ENCODE measurements around the gene SUSD6. TPM values are rescaled to one million over a fixed set of nuclear protein-coding genes. Genes with fewer than 3 reads are reported as not detected.

SUSD6 gene
- total RNA-seq, 4 donors from 2014 or later, result 11.9 to 26.3 (median 16.2) TPM

DNA sequence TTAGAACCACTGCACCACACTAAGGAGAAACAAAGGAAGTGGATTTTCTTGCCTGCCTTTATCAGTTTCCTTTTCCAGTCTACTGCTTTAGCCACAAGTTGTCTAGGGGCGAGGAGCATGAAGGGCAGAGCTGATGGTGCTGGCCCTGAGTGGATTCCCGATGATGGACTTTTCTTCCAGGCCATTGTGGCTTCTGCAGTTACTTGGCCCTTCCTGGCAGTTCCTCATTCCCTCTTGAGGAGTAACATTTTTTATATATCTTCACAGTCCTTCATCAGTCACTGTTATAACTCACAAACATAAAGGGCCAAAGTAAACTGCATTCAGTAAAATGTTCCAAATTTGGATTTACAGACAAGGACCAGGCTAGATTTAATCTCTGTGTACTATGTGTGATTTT lies 94.3 kb downstream of the SUSD6 start:
- in situ Hi-C loops (cut with MboI; ENCODE audit: low sequenced_read_pairs in 4 of 4), result no loop called here
- TF ChIP-seq POLR2A (IDR thresholded peaks at IDR 0.05), result no peak
- TF ChIP-seq, protein P1, sequence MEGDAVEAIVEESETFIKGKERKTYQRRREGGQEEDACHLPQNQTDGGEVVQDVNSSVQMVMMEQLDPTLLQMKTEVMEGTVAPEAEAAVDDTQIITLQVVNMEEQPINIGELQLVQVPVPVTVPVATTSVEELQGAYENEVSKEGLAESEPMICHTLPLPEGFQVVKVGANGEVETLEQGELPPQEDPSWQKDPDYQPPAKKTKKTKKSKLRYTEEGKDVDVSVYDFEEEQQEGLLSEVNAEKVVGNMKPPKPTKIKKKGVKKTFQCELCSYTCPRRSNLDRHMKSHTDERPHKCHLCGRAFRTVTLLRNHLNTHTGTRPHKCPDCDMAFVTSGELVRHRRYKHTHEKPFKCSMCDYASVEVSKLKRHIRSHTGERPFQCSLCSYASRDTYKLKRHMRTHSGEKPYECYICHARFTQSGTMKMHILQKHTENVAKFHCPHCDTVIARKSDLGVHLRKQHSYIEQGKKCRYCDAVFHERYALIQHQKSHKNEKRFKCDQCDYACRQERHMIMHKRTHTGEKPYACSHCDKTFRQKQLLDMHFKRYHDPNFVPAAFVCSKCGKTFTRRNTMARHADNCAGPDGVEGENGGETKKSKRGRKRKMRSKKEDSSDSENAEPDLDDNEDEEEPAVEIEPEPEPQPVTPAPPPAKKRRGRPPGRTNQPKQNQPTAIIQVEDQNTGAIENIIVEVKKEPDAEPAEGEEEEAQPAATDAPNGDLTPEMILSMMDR (IDR thresholded peaks at IDR 0.05 in 4 of 5, conservative IDR thresholded peaks at IDR 0.05 in 1 of 5), result no peak
- peaks cover 0 to 42% of the 10 kb centered on the region in 2 donors for H3K36me3 ChIP-seq
- DNase-seq, result no peak
- H3K4me3 ChIP-seq, result no peak overlapping the region
- no peaks in the 10 kb centered on the region for H3K27me3 ChIP-seq
- no peak overlapping the region for H3K27ac ChIP-seq
- no peaks in the 10 kb centered on the region for H3K9me3 ChIP-seq
- intact Hi-C loops (cut with DNase I; ENCODE audit: low total_unique reads), result no loop called here
- no peak for ATAC-seq
- H3K4me1 ChIP-seq, result peaks cover 0 to 23% of the 10 kb centered on the region in 2 donors

DNA sequence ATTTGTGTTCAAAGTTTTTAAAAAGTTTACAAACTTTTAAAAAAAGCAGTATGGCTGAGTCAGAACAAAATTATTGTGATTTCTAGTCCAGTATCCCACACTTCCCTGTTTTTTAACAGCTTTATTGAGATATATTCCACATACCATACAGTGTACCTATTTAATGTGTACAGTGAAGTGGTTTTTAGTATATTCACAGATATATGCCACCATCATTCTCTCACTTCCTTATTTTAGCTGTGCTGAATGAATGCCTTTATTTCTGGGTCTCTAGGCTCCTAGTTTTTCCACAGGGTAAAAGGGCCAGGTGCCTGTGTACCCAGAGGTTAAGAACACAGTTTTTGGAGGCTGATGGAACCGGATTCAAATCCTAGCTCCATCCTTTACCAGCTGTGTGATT lies 96.7 kb downstream of the SUSD6 start:
- intact Hi-C loops (cut with DNase I; ENCODE audit: low total_unique reads), result no loop called here
- Histone ChIP-seq H3K4me1 (peaks cover 23 to 33% of the 10 kb centered on the region in 2 donors), H3K36me3 (peaks cover 0 to 51% of the 10 kb centered on the region in 2 donors), H3K27me3 (no peaks in the 10 kb centered on the region), H3K27ac (no peak overlapping the region), H3K9me3 (no peaks in the 10 kb centered on the region), H3K4me3 (no peak overlapping the region)
- ATAC-seq (no peak), DNase-seq (no peak)
- TF ChIP-seq, protein P1 (IDR thresholded peaks at IDR 0.05 in 4 of 5, conservative IDR thresholded peaks at IDR 0.05 in 1 of 5), result no peak
- no peak for TF ChIP-seq POLR2A (IDR thresholded peaks at IDR 0.05)
- in situ Hi-C loops (cut with MboI; ENCODE audit: low sequenced_read_pairs in 4 of 4), result no loop called here

DNA sequence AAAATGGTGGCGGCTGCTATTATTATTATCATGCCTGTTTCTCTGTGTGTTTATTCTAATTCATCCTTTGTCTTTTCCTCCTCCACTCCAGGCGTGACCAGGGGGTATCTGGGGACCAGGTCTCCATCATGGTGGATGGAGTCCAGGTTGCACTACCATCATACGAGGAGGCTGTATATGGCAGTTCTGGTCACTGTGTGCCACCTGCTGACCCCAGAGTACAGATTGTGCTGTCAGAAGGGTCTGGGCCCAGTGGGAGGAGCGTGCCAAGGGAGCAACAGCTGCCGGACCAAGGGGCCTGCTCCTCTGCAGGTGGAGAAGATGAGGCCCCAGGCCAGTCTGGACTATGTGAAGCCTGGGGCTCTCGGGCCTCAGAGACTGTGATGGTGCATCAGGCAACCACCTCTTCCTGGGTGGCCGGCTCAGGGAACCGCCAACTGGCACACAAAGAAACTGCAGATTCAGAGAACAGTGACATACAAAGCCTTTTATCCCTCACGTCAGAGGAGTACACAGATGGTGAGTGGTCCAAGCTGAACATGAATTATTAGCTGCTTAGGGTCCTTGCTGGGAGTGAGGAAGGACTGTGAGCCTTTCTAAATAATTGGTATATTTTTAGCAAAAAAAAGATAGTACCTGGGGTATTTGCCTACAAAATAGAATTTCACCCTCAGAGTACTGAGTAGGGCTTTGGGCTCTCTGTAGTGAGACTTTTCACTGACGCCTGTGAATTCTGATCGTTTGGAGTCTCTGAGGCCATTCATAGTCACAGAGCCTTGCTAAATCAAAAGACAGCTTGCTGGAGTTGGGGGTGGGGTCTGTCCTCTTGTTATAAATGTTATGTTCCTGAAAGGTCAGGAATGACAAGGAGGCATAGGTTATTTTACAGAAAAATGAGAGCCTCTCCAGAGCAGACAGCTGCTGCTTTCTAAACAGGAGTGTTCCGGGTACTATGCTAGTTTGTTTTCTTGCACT lies 97.5 kb downstream of the SUSD6 start:
- in situ Hi-C loops (cut with MboI; ENCODE audit: low sequenced_read_pairs in 4 of 4), result no loop called here
- Histone ChIP-seq H3K9me3 (no peaks in the 10 kb centered on the region), H3K27ac (no peak overlapping the region), H3K4me3 (no peak overlapping the region), H3K27me3 (no peaks in the 10 kb centered on the region), H3K4me1 (peaks cover 30 to 36% of the 10 kb centered on the region in 2 donors), H3K36me3 (peaks cover 0 to 48% of the 10 kb centered on the region in 2 donors)
- TF ChIP-seq, protein P1 (IDR thresholded peaks at IDR 0.05 in 4 of 5, conservative IDR thresholded peaks at IDR 0.05 in 1 of 5), result no peak
- TF ChIP-seq POLR2A (IDR thresholded peaks at IDR 0.05), result no peak
- DNase-seq (no peak), ATAC-seq (no peak)
- intact Hi-C loops (cut with DNase I; ENCODE audit: low total_unique reads), result no loop called here

DNA sequence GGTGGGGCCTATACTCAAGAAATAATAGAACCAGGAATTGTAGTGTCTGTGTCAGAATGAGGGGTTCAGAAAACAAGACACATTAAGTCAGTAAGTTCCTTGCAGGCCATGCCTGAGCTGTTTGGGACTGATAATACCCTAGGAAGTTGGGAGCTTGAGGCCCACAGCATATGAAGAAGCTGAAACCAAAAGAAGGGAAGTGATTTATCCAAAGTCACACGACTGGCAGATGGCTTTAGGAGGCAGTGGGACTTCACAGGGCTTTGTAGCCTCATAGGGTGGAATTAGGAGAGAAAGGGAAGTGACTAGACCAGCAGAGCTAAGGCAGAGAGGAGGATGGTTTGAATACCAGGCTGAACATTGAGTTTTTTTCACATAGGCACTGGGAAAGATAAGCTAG lies 99.0 kb downstream of the SUSD6 start:
- in situ Hi-C loops (cut with MboI; ENCODE audit: low sequenced_read_pairs in 4 of 4), result no loop called here
- intact Hi-C loops (cut with DNase I; ENCODE audit: low total_unique reads), result no loop called here
- DNase-seq (no peak), ATAC-seq (no peak)
- Histone ChIP-seq H3K4me1 (peaks cover 30 to 35% of the 10 kb centered on the region in 2 donors), H3K27me3 (no peaks in the 10 kb centered on the region), H3K27ac (peak overlapping the region in 3 of 4 donors; percentile 46 to 69 (median 61)), H3K9me3 (no peaks in the 10 kb centered on the region), H3K36me3 (peaks cover 0 to 38% of the 10 kb centered on the region in 2 donors), H3K4me3 (no peak overlapping the region)
- TF ChIP-seq POLR2A (IDR thresholded peaks at IDR 0.05), result no peak
- TF ChIP-seq, protein P1 (IDR thresholded peaks at IDR 0.05 in 4 of 5, conservative IDR thresholded peaks at IDR 0.05 in 1 of 5), result no peak
